Esophagus mucosa (tissue), 1 donor: ENCODE measurements around the gene CKAP2L. TPM values are rescaled to one million over a fixed set of nuclear protein-coding genes. Genes with fewer than 3 reads are reported as not detected.

Experiments
- ATAC-seq: fragments of 200-7000 bp; cut with Tn5 transposase; one replicate; pipeline ENCODE4 v1.9.1; 2020
- total RNA-seq: library from RNA; stranded (reverse); gene quantifications from one replicate; pipeline ENCODE4 v1.2.4, GENCODE V29; 2023
- donor health status: DM: yes; HTN: yes; CAD: no.

The CKAP2L gene
- total RNA-seq = 14.0 TPM

DNA sequence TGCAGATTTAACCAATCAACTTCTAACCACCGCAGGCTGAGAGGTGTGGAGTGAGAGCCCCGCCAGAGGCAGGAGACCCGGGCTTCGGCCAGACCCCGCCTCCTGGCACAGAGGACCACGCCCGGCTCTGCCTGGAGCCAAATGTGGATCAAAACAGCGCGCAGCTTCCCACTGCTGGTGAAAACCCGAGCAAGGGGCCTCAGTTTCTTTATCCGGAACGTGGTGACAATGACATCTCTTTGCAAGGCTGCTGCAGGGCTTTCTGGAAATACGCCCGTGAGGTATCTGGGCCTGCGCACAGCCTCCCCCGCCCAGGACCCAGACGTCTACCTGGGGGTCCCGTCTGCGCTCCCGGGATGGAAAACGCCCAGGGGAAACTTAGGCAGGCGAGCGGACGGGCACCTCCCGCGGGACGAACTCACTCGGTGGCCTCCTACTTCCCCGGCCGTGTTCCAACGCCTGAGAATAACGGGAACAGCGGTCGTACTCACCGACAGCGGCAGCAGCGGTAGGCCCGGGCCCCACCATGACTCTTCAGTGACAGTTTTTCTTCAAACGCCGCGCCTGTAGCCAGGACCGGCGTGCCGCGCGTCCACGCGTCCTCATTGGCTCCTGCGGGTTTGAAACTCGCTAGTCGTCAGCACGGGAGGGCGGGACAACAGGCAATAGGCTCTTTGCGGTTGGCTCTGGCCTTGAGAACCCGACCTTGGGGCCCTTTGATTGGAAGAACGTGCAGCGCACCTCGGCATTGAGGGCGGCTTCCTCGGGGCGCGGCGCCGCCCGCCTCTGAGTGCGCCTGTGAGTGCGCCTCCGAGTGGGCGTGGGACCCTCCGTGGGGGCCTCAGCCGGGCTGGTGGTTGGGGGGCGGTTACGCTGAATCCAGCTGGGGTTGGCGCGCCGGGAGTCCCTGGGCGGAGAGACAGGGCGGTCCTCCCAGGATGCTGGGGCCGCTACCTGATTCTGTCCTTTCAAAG is at the start of gene CKAP2L:
Gene CKAP2L, minus strand, starts transcription at position 539 of the 974 bp plus-strand sequence. Its CDS starts 11 bp downstream, at position 528.
- ATAC-seq = peak; percentile 98

- no peak for ATAC-seq
Observed at GRCh38 chr2:112813280-112813966, 49.0 kb upstream of the CKAP2L start.

- ATAC-seq = peak; percentile 76
Observed at GRCh38 chr2:112812318-112813267, 48.2 kb upstream of the CKAP2L start.

GRCh38 chr2:112811841-112812306 is 47.5 kb upstream of the CKAP2L start:
- peak; percentile 82 for ATAC-seq

- peak; percentile 2 for ATAC-seq
Observed at GRCh38 chr2:112811276-112811831, 46.9 kb upstream of the CKAP2L start.

DNA sequence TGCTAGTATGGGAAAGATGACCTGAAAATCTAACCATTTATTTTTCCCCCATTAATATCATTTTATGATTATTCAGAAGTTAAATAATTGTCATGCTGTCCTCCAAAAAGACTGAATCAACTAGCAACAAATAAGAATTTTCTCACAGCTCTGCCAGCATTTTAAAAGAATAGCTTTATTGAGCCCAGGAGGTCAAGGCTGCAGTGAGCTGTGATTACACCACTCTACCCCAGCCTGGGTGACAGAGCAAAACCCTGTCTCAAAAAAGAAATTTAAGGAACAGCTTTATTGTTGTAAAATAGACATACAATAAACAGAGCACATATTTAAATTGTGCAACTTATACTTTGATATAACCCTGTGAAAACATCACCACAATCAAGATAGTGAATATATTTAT is 44.7 kb upstream of the CKAP2L start:
- ATAC-seq = no peak

GRCh38 chr2:112807233-112807807 is 42.9 kb upstream of the CKAP2L start:
- no peak for ATAC-seq

DNA sequence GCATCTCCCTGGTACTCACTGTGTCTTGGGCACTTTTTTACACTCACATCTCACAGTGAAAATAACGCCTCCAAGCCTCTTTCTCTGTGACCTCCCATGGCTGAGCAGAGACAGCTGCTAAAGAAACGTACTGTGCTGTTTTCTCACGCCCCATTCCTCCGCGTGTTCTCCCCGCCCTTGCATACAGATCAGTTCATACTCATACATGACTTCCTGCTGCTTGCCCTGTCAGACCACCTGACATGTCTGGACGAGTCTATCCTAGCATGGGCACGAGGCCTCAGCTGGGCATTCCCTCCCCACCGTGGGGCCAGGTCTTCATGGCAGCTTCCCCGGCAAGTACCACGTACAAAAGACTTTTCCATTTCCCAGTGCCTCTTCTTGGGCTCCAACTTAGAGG is 41.1 kb upstream of the CKAP2L start:
- peak; percentile 95 for ATAC-seq

- ATAC-seq = peak; percentile 44
Observed at GRCh38 chr2:112803691-112804521, 39.5 kb upstream of the CKAP2L start.

GRCh38 chr2:112800881-112801583 is 36.6 kb upstream of the CKAP2L start:
- peak; percentile 33 for ATAC-seq

DNA sequence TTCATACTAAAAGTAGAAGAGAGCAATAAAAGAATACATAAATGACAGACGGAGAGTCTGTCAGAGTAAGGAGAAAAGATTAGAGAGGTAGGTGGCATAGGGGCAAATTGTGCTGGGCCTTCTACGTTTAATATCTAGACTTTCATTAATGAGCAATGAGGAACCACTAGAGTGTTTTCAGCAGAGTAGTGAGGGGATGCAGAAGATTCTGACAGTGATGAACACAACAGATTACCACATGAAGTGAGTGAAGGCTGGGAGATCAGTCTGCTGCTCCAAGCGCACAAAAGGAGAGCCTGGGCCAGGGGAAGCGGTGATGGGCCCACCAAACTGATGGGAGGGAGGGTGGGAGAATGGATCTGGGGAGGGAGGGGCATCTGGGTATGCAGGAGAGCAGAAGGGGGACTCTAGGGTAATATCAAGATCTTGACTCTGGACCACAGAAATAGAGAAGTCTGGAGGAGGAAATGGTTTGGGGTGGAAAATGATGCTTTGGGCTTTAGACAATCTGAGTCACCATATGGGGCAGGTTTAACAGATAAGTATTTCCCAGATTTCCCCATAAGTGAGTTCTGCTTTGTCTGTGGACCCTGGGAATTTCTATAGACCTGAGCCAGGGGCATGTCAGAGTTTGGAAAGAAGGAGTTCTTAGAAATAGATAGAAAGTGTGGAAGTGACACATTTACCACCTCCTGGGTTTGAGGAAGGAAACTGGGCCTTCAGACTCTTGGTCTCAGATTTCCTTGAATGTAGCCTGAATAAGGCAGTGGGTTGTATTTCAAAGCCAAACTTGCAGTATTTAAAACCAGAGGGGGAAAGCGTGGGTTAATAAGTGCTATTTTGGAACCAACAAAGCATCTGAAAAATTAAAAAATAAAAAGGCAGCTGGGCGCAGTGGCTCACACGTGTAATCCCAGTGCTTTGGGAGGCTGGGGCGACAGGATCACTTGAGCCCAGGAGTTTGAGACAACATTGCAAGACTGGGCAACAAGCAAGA is 34.9 kb upstream of the CKAP2L start:
- ATAC-seq = no peak

- no peak for ATAC-seq
Observed at GRCh38 chr2:112796486-112796885, 32.1 kb upstream of the CKAP2L start.

DNA sequence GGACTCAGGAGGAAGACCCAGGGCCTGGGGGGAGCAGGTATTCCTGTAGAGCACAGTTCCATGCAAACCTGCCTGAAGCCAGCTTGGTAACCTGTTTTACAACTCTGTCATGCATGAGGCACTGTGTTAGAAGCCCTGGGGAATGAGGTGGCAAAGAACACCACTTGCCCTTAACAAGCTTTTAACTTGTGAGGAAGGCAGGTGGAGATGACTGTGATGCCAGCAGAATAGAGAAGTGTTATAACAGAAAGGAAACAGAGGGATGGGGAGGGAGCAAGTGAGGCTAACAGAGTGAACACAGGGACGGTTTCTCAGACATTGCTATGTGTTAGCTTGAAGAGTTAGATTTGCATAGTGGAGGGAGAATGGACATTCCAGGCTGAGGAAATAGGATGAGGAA is 31.4 kb upstream of the CKAP2L start:
- peak; percentile 90 for ATAC-seq

- ATAC-seq = peak; percentile 53
Observed at GRCh38 chr2:112794841-112795240, 30.4 kb upstream of the CKAP2L start.

DNA sequence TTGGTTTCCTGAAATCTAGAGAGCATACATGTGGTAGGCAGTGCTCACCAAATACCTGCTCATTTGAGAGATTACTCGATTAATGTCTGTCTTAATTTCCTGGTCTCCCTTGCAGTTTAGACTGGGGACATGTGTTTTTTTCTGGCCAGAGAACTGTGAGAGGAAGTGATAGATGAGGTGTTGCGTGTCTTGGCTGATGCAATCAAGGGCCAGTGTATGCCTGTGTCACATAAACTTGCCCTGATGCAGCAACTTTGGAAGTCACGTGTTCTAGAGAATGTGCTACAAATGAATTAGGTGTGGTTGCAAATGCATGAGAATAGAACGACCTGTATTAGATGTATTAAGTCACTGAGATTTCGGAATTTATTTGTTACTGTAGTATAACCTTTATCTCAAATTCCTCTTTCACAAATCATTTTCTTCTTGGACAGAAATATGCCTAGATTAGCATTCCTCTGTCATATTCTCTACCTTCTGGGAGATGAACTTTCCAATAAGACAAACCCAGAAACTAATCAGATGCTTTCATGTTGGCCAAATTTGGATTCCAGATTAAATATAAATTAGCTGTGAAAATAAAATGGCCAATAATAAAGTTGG is 29.8 kb upstream of the CKAP2L start:
- ATAC-seq = peak; percentile 87

DNA sequence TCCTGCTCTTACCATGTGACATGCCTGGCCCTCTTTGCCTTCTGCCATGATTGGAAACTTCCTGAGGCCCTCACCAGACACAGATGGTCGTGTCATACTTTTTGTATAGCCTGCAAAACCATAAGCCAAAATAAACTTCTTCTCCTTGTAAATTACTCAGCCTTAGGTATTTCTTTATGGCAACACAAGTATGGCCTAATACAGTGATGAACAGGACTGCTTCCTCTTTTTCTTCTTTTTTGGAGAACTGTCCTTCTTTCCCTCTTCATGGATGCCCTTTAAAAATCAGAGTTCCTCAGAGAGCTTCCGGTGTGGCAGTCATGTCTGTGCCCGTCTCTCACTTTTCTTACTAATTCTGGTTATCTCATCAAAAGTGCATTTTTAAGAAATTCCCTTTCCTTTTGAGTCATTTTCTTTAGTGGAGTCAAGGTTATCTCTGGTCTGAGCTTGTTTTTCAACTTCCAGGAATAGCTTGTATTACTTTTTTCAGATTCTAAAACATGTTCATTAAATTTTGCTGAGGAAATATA is 29.1 kb upstream of the CKAP2L start:
- ATAC-seq = no peak

- no peak for ATAC-seq
Observed at GRCh38 chr2:112792419-112792818, 28.0 kb upstream of the CKAP2L start.

- no peak for ATAC-seq
Observed at GRCh38 chr2:112791693-112792230, 27.4 kb upstream of the CKAP2L start.
